Stomach smooth muscle (tissue), 2 donors: ENCODE measurements around the gene OXT.
"Not testable (repeated sequence)": the region's sequence is repeated elsewhere in the genome, so short reads cannot be mapped to it uniquely, and the experiment has no call there.

Experiments
- H3K27ac ChIP-seq: one replicate; pipeline ENCODE4 v1.7.0; 2013; ENCODE audit warnings: mild to moderate bottlenecking, low read length, inconsistent platforms
- H3K27me3 ChIP-seq, 2 donors: one replicate each; pipeline ENCODE4 v1.7.0; 2013; ENCODE audit warnings: low read length in 2 of 2; ENCODE audit not compliant: insufficient read depth in 2 of 2, control insufficient read depth in 1 of 2
- H3K36me3 ChIP-seq, 2 donors: one replicate each; pipeline ENCODE4 v1.7.0; 2013; ENCODE audit warnings: low read length in 2 of 2; ENCODE audit not compliant: control insufficient read depth in 2 of 2, insufficient read depth in 2 of 2
- H3K4me1 ChIP-seq: one replicate; pipeline ENCODE4 v1.7.0; 2013; ENCODE audit warnings: low read length; ENCODE audit not compliant: control insufficient read depth, insufficient read depth
- H3K4me3 ChIP-seq, 2 donors: one replicate each; pipeline ENCODE4 v1.7.0; 2013; ENCODE audit warnings: low read length in 2 of 2
- H3K9ac ChIP-seq, 2 donors: one replicate each; pipeline ENCODE4 v1.7.0; 2013; ENCODE audit warnings: low read length in 2 of 2, mild to moderate bottlenecking in 1 of 2
- H3K9me3 ChIP-seq, 2 donors: one replicate each; pipeline ENCODE4 v1.7.0; 2013; ENCODE audit warnings: low read length in 2 of 2; ENCODE audit not compliant: control insufficient read depth in 2 of 2
- donor health status: healthy.
- donor health status: Pancreatic carcinoma.

The OXT gene

GRCh38 chr20:3071610-3072529, at the start of gene OXT:
OXT (plus strand) TSS chr20:3071620; CDS start chr20:3071656, 36 bp downstream.
- Histone ChIP-seq H3K27ac (no peak within 1 kb of the TSS), H3K9ac (no peak within 1 kb of the TSS), H3K27me3 (peaks cover 15 to 29% of the 10 kb centered on the region in 2 donors), H3K4me3 (peak within 1 kb of the TSS; percentile 22 to 57), H3K36me3 (no peaks in the 10 kb centered on the region), H3K4me1 (peaks cover 9% of the 10 kb centered on the region), H3K9me3 (no peaks in the 10 kb centered on the region)

DNA sequence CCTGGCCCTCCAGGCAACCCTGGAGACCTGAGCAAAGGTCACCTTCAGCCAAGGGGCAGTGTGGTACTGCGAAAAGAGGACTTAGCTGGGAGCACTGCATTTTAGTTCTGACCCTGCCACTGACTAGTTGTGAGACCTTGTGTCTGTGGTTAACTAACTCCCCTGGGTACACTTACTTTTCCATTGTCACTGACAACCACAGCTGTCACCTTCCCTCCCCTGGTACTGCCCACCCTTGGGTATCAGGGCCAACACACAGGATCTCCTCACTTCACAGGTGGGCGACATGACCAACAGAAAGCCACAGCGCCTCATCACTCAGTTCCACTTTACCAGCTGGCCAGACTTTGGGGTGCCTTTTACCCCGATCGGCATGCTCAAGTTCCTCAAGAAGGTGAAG, 49.6 kb upstream of the OXT start:
- H3K27ac ChIP-seq = no peak overlapping the region
- H3K9ac ChIP-seq = no peak overlapping the region
- no peaks in the 10 kb centered on the region for H3K27me3 ChIP-seq
- no peak overlapping the region for H3K4me3 ChIP-seq
- H3K9me3 ChIP-seq = no peaks in the 10 kb centered on the region
- peaks cover 43 to 45% of the 10 kb centered on the region in 2 donors for H3K36me3 ChIP-seq
- H3K4me1 ChIP-seq = no peaks in the 10 kb centered on the region

DNA sequence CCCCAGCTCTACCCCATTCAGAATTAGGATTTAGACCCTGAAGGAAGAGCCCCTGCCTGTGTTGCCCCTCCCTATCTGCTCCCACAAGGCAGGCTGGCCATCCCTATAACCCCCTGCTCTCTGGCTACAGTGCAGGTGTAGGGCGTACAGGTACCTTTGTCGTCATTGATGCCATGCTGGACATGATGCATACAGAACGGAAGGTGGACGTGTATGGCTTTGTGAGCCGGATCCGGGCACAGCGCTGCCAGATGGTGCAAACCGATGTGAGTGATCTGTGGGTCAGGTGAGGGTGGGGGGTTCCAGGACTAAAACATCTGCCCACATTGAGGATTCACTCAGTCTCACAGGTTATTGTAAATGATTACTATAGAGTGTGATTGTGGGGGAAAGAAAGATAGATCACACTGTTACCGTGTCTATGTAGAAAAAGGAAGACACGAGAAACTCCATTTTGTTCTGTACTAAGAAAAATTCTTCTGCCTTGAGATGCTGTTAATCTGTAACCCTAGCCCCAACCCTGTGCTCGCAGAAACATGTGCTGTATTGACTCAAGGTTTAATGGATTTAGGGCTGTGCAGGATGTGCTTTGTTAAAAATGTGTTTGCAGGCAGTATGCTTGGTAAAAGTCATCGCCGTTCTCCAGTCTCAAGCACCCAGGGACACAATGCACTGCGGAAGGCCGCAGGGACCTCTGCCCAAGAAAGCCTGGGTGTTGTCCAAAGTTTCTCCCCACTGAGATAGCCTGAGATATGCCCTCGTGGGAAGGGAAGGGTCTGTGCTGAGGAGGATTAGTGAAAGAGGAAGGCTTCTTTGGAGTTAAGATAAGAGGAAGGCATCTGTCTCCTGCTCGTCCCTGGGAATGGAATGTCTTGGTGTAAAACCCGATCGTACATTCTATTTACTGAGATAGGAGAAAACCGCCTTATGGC, 48.6 kb upstream of the OXT start:
- H3K36me3 ChIP-seq = peaks cover 43 to 49% of the 10 kb centered on the region in 2 donors
- not testable (repeated sequence) for H3K9ac ChIP-seq, H3K4me3 ChIP-seq, H3K27me3 ChIP-seq, H3K9me3 ChIP-seq, H3K27ac ChIP-seq, H3K4me1 ChIP-seq

GRCh38 chr20:3027987-3028386, 43.4 kb upstream of the OXT start:
- no peak overlapping the region for H3K4me3 ChIP-seq
- no peaks in the 10 kb centered on the region for H3K27me3 ChIP-seq
- peaks cover 45 to 49% of the 10 kb centered on the region in 2 donors for H3K36me3 ChIP-seq
- no peaks in the 10 kb centered on the region for H3K9me3 ChIP-seq
- no peak overlapping the region for H3K9ac ChIP-seq
- H3K27ac ChIP-seq = no peak overlapping the region
- no peaks in the 10 kb centered on the region for H3K4me1 ChIP-seq

DNA sequence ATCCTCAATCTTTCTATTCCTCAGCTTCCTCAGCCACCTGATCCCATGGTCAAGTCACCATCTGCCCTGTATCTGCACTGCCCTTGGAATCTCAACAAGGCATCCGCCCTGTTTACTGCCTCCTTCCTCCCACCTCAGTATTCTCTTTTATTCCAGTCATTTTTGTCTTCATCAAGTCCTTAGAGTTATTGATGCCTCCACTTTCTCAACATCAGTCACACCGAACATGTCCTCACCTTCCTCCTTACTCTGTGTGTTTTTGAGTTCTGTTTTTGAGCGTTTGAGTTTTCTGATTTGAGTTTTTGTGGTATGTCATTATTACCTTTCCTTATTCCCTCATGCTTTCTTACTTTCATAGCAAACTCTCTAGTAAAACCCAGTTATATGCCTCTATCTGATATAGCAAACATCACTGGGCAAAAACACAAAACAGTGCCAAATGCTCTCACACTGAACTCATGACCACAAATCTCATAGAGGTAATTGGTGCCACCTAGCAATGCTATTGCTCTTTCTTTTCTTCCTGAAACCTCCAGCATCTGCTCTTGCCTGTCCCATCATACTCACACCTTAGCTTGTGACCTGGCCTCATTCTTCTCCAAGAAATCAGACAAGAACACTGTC, 39.8 kb upstream of the OXT start:
- Histone ChIP-seq H3K4me1 (no peaks in the 10 kb centered on the region), H3K27ac (no peak overlapping the region), H3K4me3 (no peak overlapping the region), H3K27me3 (no peaks in the 10 kb centered on the region), H3K9me3 (no peaks in the 10 kb centered on the region), H3K36me3 (peaks cover 44 to 53% of the 10 kb centered on the region in 2 donors), H3K9ac (no peak overlapping the region)

GRCh38 chr20:3032624-3033023, 38.8 kb upstream of the OXT start:
- Histone ChIP-seq H3K4me1 (no peaks in the 10 kb centered on the region), H3K4me3 (no peak overlapping the region), H3K27me3 (no peaks in the 10 kb centered on the region), H3K9ac (no peak overlapping the region), H3K36me3 (peaks cover 48 to 52% of the 10 kb centered on the region in 2 donors), H3K27ac (no peak overlapping the region), H3K9me3 (no peaks in the 10 kb centered on the region)

- Histone ChIP-seq H3K4me1 (peaks cover 10% of the 10 kb centered on the region), H3K27ac (no peak overlapping the region), H3K36me3 (peaks cover 46 to 60% of the 10 kb centered on the region in 2 donors), H3K9ac (no peak overlapping the region), H3K4me3 (no peak overlapping the region), H3K9me3 (no peaks in the 10 kb centered on the region), H3K27me3 (no peaks in the 10 kb centered on the region)
Measured at GRCh38 chr20:3037654-3038053, 33.8 kb upstream of the OXT start.

- Histone ChIP-seq H3K36me3 (peaks cover 46 to 55% of the 10 kb centered on the region in 2 donors), H3K4me3 (no peak overlapping the region)
Measured at GRCh38 chr20:3038454-3038853, 33.0 kb upstream of the OXT start.

DNA sequence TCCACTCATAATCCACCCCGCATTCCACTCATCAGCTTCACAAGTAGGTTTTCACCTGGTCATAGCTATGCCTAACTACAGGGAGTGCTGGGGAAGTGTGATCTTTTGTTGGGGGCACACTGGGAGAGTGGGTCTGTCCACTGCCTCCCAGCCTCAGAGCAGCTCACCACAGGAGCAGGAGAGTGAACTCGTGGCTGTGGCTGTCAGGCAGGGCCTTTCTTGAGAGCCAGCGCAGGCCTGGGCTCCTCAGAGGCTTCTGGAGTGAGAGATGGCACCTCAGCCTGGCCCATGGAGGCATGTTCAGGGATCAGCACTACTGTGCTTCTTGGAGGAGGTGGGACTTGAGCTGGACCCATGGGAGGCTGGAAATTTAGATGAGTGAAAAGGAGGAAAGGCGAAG, 32.0 kb upstream of the OXT start:
- peaks cover 17% of the 10 kb centered on the region for H3K4me1 ChIP-seq
- H3K4me3 ChIP-seq = no peak overlapping the region
- no peak overlapping the region for H3K9ac ChIP-seq
- H3K36me3 ChIP-seq = peaks cover 46 to 55% of the 10 kb centered on the region in 2 donors
- no peaks in the 10 kb centered on the region for H3K27me3 ChIP-seq
- no peaks in the 10 kb centered on the region for H3K9me3 ChIP-seq
- no peak overlapping the region for H3K27ac ChIP-seq

More at GRCh38 chr20:3038454-3038853, 33.0 kb upstream of the OXT start:
- Histone ChIP-seq H3K9ac (no peak overlapping the region), H3K4me1 (peaks cover 17% of the 10 kb centered on the region), H3K9me3 (no peaks in the 10 kb centered on the region), H3K27ac (no peak overlapping the region), H3K27me3 (no peaks in the 10 kb centered on the region)

- Histone ChIP-seq H3K4me1 (peaks cover 18% of the 10 kb centered on the region), H3K36me3 (peaks cover 43 to 51% of the 10 kb centered on the region in 2 donors), H3K27me3 (no peaks in the 10 kb centered on the region), H3K27ac (no peak overlapping the region), H3K9me3 (no peaks in the 10 kb centered on the region), H3K9ac (no peak overlapping the region), H3K4me3 (no peak overlapping the region)
Measured at GRCh38 chr20:3040086-3040485, 31.3 kb upstream of the OXT start.
